Stomach (tissue), 9 donors: ENCODE data around the gene CCDC169. TPM values are rescaled to one million over a fixed set of nuclear protein-coding genes. Genes with fewer than 3 reads are reported as not detected.
"Not testable (repeated sequence)": the region's sequence is repeated elsewhere in the genome, so short reads cannot be mapped to it uniquely, and the experiment has no call there.

Experiments used
- DNase-seq, 2 donors: peaks; one replicate each; pipeline versions ENCODE4 v3.0.0 to v3.0.0-alpha.2; 2013 to 2019
- H3K27ac ChIP-seq, 5 donors: fragments of 200-600 bp in 4 of 5; sonication (generic) in 4 of 5; one replicate each; pipeline ENCODE4 v1.5.1; 2013 to 2019; ENCODE audit warnings: mild to moderate bottlenecking in 1 of 5, moderate library complexity in 1 of 5
- H3K27me3 ChIP-seq, 3 donors: fragments of 200-600 bp; sonication (generic); one replicate each; pipeline ENCODE4 v1.5.1; 2017 to 2019; ENCODE audit warnings: mixed run types in 1 of 3
- H3K36me3 ChIP-seq, 4 donors: fragments of 200-600 bp; sonication (generic); 1 replicate in 3 of 4; 2 replicates in 1 of 4; pipeline ENCODE4 v1.5.1; 2016 to 2019
- H3K4me1 ChIP-seq, 4 donors: fragments of 200-600 bp; sonication (generic); one replicate each; pipeline ENCODE4 v1.5.1; 2016 to 2019
- H3K4me3 ChIP-seq, 4 donors: fragments of 200-600 bp; sonication (generic) in 3 of 4; one replicate each; pipeline ENCODE4 v1.5.1; 2016 to 2019; ENCODE audit warnings: mild to moderate bottlenecking in 1 of 4
- H3K9me3 ChIP-seq, 4 donors: fragments of 200-600 bp; sonication (generic); one replicate each; pipeline ENCODE4 v1.5.1; 2016 to 2019
- EP300 ChIP-seq: sonication (generic); formaldehyde crosslinking; IDR thresholded peaks from one replicate; pipeline ENCODE4 v1.6.1; 2017; ENCODE audit warnings: antibody characterized with exemption
- POLR2A ChIP-seq, 4 donors: fragments of 450-650 bp; IDR thresholded peaks; one replicate each; pipeline ENCODE4 v1.6.1; 2016; ENCODE audit warnings: antibody characterized with exemption in 4 of 4, control low read depth in 2 of 4, mild to moderate bottlenecking in 1 of 4, moderate library complexity in 1 of 4
- POLR2AphosphoS5 ChIP-seq, 3 donors: sonication (generic); formaldehyde crosslinking; IDR thresholded peaks; one replicate each; pipeline ENCODE4 v1.6.1; 2016; ENCODE audit warnings: antibody characterized with exemption in 3 of 3
- WGBS, 5 donors: extraction: QIAGEN DNeasy Blood & Tissue Kit in 3 of 5; methylation state at CpG; one replicate each; pipeline versions ENCODE4 v1.1.5 to v1.1.7; 2013 to 2018; 5-methylcytosine and 5-hydroxymethylcytosine counted together
- intact Hi-C: fragments of 100-400 bp; cut with DNase I; formaldehyde crosslinking; loops from one replicate; pipeline ENCODE4 v1.15.1; 2023; ENCODE audit warnings: low total_unique reads
- polyA plus RNA-seq, 3 donors: library from polyadenylated mRNA; stranded (reverse); fragments of 200-250 nt; gene quantifications; one replicate each; pipeline ENCODE4 v1.2.3, GENCODE V29; 2013
- total RNA-seq, 5 donors: library from RNA; depleted of rRNA; stranded (reverse); fragments of >200 nt; gene quantifications; one replicate each; pipeline versions ENCODE4 v1.1.0 to v1.2.3, GENCODE V29; 2014 to 2016
- TF ChIP-seq, protein P1 (sequence below), 7 experiments: fragments of 450-650 bp in 4 of 7; fragments of 200-600 bp in 3 of 7; sonication (generic) in 3 of 7; IDR thresholded peaks; one replicate each; pipeline ENCODE4 v1.5.1; 2016 to 2019; ENCODE audit warnings: antibody characterized with exemption in 7 of 7, control low read depth in 2 of 7, mild to moderate bottlenecking in 1 of 7
- donor health status: healthy with polysubstance abuse.
- donor health status: Bipolar disorder and iron deficiency.
- donor health status: healthy.

The CCDC169 gene
- total and polyA plus RNA-seq, 8 donors, result 0.43 to 3.3 (median 1.8) TPM; not detected in 3

DNA sequence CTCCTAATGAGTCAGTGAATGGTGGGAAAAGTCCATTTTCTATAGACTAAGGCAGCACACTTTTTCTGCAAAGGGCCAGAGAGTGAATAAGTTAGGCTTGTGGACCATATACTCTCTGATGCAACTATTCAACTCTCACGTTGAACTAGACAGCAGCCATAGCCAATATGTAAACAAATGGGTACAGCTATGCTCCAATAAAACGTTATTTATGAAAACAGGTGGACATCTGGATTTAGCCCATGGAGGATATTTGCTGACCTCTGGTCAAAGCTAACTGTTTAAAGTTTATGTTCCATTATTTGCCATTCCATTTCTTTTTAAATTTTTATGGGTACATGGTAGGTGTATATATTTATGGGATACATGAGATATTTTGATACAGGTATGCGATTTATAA is 4.7 kb upstream of the CCDC169 start:
- 59 to 71% (median 66%) methylated on average over 3 of the region's 3 CpGs for WGBS, 5 donors
- no peak for TF ChIP-seq POLR2AphosphoS5 (IDR thresholded peaks at IDR 0.05)
- no peak for TF ChIP-seq POLR2A (IDR thresholded peaks at IDR 0.05)
- no peak for TF ChIP-seq EP300
- TF ChIP-seq, protein P1, sequence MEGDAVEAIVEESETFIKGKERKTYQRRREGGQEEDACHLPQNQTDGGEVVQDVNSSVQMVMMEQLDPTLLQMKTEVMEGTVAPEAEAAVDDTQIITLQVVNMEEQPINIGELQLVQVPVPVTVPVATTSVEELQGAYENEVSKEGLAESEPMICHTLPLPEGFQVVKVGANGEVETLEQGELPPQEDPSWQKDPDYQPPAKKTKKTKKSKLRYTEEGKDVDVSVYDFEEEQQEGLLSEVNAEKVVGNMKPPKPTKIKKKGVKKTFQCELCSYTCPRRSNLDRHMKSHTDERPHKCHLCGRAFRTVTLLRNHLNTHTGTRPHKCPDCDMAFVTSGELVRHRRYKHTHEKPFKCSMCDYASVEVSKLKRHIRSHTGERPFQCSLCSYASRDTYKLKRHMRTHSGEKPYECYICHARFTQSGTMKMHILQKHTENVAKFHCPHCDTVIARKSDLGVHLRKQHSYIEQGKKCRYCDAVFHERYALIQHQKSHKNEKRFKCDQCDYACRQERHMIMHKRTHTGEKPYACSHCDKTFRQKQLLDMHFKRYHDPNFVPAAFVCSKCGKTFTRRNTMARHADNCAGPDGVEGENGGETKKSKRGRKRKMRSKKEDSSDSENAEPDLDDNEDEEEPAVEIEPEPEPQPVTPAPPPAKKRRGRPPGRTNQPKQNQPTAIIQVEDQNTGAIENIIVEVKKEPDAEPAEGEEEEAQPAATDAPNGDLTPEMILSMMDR (IDR thresholded peaks at IDR 0.05), result no peak
- intact Hi-C loops, result no loop called here
- Histone ChIP-seq H3K27ac (no peak overlapping the region), H3K36me3 (peaks cover 0 to 28% (median 16%) of the 10 kb centered on the region in 4 donors), H3K9me3 (no peaks in the 10 kb centered on the region), H3K4me1 (peaks cover 0 to 17% (median 9%) of the 10 kb centered on the region in 4 donors), H3K27me3 (no peaks in the 10 kb centered on the region), H3K4me3 (no peak overlapping the region)
- no peak for DNase-seq

GRCh38 chr13:36299469-36299868 is 1.9 kb upstream of the CCDC169 start:
- DNase-seq, H3K4me3 ChIP-seq, H3K27ac ChIP-seq, H3K27me3 ChIP-seq, H3K9me3 ChIP-seq, intact Hi-C loops: not testable (repeated sequence)
- H3K36me3 ChIP-seq, result peaks cover 0 to 14% (median 6%) of the 10 kb centered on the region in 4 donors
- 34 to 50% (median 45%) methylated on average over 3 of the region's 3 CpGs for WGBS, 5 donors
- H3K4me1 ChIP-seq, result peaks cover 0 to 21% (median 12%) of the 10 kb centered on the region in 4 donors

DNA sequence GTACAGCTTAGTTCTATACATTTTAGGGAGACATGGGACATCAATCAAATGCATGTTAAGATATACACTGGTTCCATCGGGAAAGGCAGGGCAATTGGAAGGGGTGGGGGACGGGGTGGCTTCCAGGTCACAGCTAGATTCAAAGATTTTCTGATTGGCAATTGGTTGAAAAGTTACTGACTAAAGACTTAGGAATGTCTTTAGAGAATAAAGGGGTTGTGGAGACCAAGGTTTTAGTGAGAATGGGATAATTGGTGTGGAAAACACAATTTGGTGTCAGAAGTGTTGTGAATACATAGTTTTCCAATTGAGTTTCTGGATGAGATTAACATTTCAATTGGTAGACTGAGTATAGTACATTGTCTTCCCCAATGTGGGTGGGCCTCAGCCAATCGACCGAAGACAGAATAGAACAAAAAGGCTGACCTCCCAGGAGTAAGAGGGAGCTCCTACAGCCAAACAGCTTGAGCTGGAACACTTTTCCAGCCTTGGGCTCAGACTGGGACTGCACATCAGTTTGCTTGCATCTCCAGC is 988 bp upstream of the CCDC169 start:
- Histone ChIP-seq H3K27me3 (no peaks in the 10 kb centered on the region), H3K4me1 (peaks cover 0 to 21% (median 12%) of the 10 kb centered on the region in 4 donors), H3K4me3 (peak overlapping the region in 2 of 4 donors; percentile 58 to 62), H3K9me3 (no peaks in the 10 kb centered on the region), H3K27ac (peak overlapping the region in 2 of 5 donors; percentile 72 to 85), H3K36me3 (peaks cover 0 to 6% (median 0%) of the 10 kb centered on the region in 4 donors)
- peak in 1 of 2 donors; percentile 15 for DNase-seq
- WGBS, 5 donors, result 16 to 31% (median 20%) methylated on average over 4 of the region's 4 CpGs
- TF ChIP-seq POLR2AphosphoS5 (IDR thresholded peaks at IDR 0.05) (no peak), POLR2A (IDR thresholded peaks at IDR 0.05) (no peak), EP300 (no peak)
- TF ChIP-seq, protein P1 (IDR thresholded peaks at IDR 0.05), result no peak
- intact Hi-C loops, result no loop called here

- intact Hi-C loops, result no loop called here
- H3K36me3 ChIP-seq, result no peaks in the 10 kb centered on the region
- TF ChIP-seq EP300 (no peak), POLR2A (IDR thresholded peaks at IDR 0.05) (no peak), POLR2AphosphoS5 (IDR thresholded peaks at IDR 0.05) (no peak)
- TF ChIP-seq, protein P1 (IDR thresholded peaks at IDR 0.05), result no peak
- peaks cover 0 to 21% (median 12%) of the 10 kb centered on the region in 4 donors for H3K4me1 ChIP-seq
- peaks cover 0 to 2% (median 0%) of the 10 kb centered on the region in 4 donors for H3K9me3 ChIP-seq
- DNase-seq, result no peak
- 25 to 59% (median 45%) methylated on average over 3 of the region's 3 CpGs for WGBS, 5 donors
- H3K27ac ChIP-seq, result no peak overlapping the region
- H3K4me3 ChIP-seq, result no peak overlapping the region
- no peaks in the 10 kb centered on the region for H3K27me3 ChIP-seq
Measured at GRCh38 chr13:36294096-36294495, 3.5 kb downstream of the CCDC169 start.

DNA sequence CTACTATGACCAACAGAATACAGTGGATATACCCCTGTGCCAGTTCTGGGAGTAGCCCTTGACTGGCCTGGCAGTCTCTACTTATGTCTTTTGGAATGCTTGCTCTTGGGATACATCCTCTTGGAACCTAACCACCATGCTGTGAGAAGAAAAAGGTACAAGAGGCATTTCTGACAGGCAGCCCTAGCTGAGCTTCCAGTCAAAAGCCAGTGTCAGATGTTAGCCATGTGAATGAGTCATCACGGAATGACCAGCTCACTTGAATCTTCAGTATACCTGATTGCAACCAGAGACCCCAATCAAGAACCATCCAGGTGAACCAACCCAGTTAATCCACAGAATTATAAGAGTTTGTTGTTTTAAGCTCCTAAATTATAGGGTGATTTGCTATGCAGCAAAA is 4.1 kb downstream of the CCDC169 start:
- Histone ChIP-seq H3K4me1 (peaks cover 0 to 18% (median 10%) of the 10 kb centered on the region in 4 donors), H3K27me3 (no peaks in the 10 kb centered on the region), H3K27ac (no peak overlapping the region), H3K9me3 (peaks cover 0 to 4% (median 0%) of the 10 kb centered on the region in 4 donors), H3K36me3 (no peaks in the 10 kb centered on the region), H3K4me3 (no peak overlapping the region)
- intact Hi-C loops, result no loop called here
- DNase-seq, result no peak
- TF ChIP-seq POLR2AphosphoS5 (IDR thresholded peaks at IDR 0.05) (no peak), POLR2A (IDR thresholded peaks at IDR 0.05) (no peak), EP300 (no peak)
- TF ChIP-seq, protein P1 (IDR thresholded peaks at IDR 0.05), result no peak
- WGBS, 5 donors, result 92 to 100% (median 97%) methylated on average over 1 of the region's 1 CpG
